Activated CD4-positive, alpha-beta T cell treated with anti-CD3 and anti-CD28 coated beads, Interleukin-2, amount 10 ng/mL, durations not matched to agents 24 days and 14 days (primary cell): ENCODE measurements around the gene CACNA1C. TPM values are rescaled to one million over a fixed set of nuclear protein-coding genes. Genes with fewer than 3 reads are reported as not detected.

Experiments
- total RNA-seq: library from RNA; stranded (reverse); gene quantifications from 2 replicates; pipeline ENCODE4 v1.2.3, GENCODE V29; 2022

Gene CACNA1C
- total RNA-seq, 1 donor from 2014 or later: 0.07 TPM

Other genes starting within 250 kb of the CACNA1C start
- 0.05 and 0.16 TPM in 2 replicates for gene LRTM2, start 232.4 kb upstream of the CACNA1C start, total RNA-seq
- gene CACNA2D4, start 134.3 kb upstream of the CACNA1C start, total RNA-seq: 6.3 and 6.8 TPM in 2 replicates
- 9.9 and 10.4 TPM in 2 replicates for gene DCP1B, start 48.5 kb upstream of the CACNA1C start, total RNA-seq